ENCODE data around the gene LMCD1.

DNA sequence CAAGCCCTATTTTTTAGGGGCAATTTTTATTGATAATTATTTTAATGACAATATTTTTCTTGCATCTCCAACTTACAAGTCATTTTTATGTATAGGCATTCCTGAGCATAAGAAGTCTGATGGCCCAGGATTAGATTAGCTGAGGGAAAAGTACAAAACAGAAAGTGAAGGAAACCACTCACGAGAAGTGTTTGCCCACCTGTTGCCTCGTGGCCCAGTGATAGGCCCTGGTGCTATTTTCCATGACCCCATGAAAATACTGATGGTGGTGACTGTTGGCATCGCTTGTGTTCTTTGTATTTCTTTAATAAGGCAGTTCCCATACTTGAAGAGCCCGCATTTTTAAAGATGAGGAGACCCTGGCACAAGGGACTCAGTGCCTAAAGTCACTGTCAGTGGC lies 7.9 kb upstream of the LMCD1 start:
- TF ChIP-seq TAF1 (IDR thresholded peaks at IDR 0.05; ENCODE audit: borderline replicate concordance, insufficient read depth, low read length) (no peak), POLR2AphosphoS5 (IDR thresholded peaks at IDR 0.05; ENCODE audit: low read depth, low read length) (no peak)

Measured in PFSK-1 (cell line).